Inflammatory macrophage treated with lipopolysaccharide for 4 hours (primary cell): ENCODE data around the gene ARL11.
"Not testable (repeated sequence)": the region's sequence is repeated elsewhere in the genome, so short reads cannot be mapped to it uniquely, and the experiment has no call there.

Source experiments
- DNase-seq: peaks from one replicate; pipeline ENCODE4 v3.0.0-alpha.2; 2020

ARL11 gene

GRCh38 chr13:49627831-49628652 is at the start of gene ARL11:
TSS of gene ARL11 (plus strand) at chr13:49628507. CDS start at chr13:49630448, 1,941 bp downstream.
- DNase-seq, result peak; percentile 86

GRCh38 chr13:49579501-49579900 is 48.8 kb upstream of the ARL11 start:
- DNase-seq, result no peak

- no peak for DNase-seq
Measured at GRCh38 chr13:49580980-49581680, 47.2 kb upstream of the ARL11 start.

GRCh38 chr13:49584771-49585182 is 43.5 kb upstream of the ARL11 start:
- no peak for DNase-seq

GRCh38 chr13:49585220-49586157 is 42.8 kb upstream of the ARL11 start, which contains the start of gene RCBTB1:
TSS of gene RCBTB1 (minus strand) at chr13:49585558. CDS start at chr13:49567279, 18,279 bp downstream.
- DNase-seq, result peak; percentile 60

- no peak for DNase-seq
Measured at GRCh38 chr13:49586717-49587116, 41.6 kb upstream of the ARL11 start.

GRCh38 chr13:49587311-49587847 is 40.9 kb upstream of the ARL11 start:
- DNase-seq, result no peak

GRCh38 chr13:49590714-49591113 is 37.6 kb upstream of the ARL11 start:
- DNase-seq, result not testable (repeated sequence)

- not testable (repeated sequence) for DNase-seq
Measured at GRCh38 chr13:49593876-49594275, 34.4 kb upstream of the ARL11 start.

GRCh38 chr13:49594576-49594975 is 33.7 kb upstream of the ARL11 start:
- no peak for DNase-seq

- DNase-seq, result no peak
Measured at GRCh38 chr13:49596221-49596620, 32.1 kb upstream of the ARL11 start.

- no peak for DNase-seq
Measured at GRCh38 chr13:49597043-49597641, 31.2 kb upstream of the ARL11 start.

GRCh38 chr13:49602005-49602404 is 26.3 kb upstream of the ARL11 start:
- DNase-seq, result no peak

- DNase-seq, result not testable (repeated sequence)
Measured at GRCh38 chr13:49602615-49603014, 25.7 kb upstream of the ARL11 start.

- DNase-seq, result no peak
Measured at GRCh38 chr13:49604570-49604969, 23.7 kb upstream of the ARL11 start.

- DNase-seq, result peak; percentile 90
Measured at GRCh38 chr13:49606747-49607648, 21.3 kb upstream of the ARL11 start.

GRCh38 chr13:49607761-49608160 is 20.5 kb upstream of the ARL11 start:
- no peak for DNase-seq

GRCh38 chr13:49608651-49609331 is 19.5 kb upstream of the ARL11 start:
- DNase-seq, result peak; percentile 68

- DNase-seq, result no peak
Measured at GRCh38 chr13:49610176-49610575, 18.1 kb upstream of the ARL11 start.

GRCh38 chr13:49612042-49612441 is 16.3 kb upstream of the ARL11 start:
- not testable (repeated sequence) for DNase-seq
